H1 (cell line): ENCODE measurements around the gene BOLA3. TPM values are rescaled to one million over a fixed set of nuclear protein-coding genes. Genes with fewer than 3 reads are reported as not detected.
A peak's percentile ranks its signal among the peaks of the same experiment; 100 is the strongest.

Source experiments
- CTCF ChIA-PET: fragments of 300-600 bp; sonication (Branson Sonifier 250); formaldehyde crosslinking; loops from one replicate; lab custom pipeline; 2021; ENCODE audit not compliant: partially characterized antibody; lab: Charles Lee
- POLR2A ChIA-PET: fragments of 300-600 bp; sonication (Branson Sonifier 250); formaldehyde crosslinking; loops from one replicate; lab custom pipeline; 2021; ENCODE audit warnings: inconsistent platforms; ENCODE audit not compliant: partially characterized antibody; lab: Charles Lee
- DNase-seq, 2 experiments: peaks; one replicate each; pipeline versions ENCODE4 v3.0.0 to v3.0.0-alpha.2; 2010 to 2022; ENCODE audit warnings: low spot score in 2 of 2, low read depth in 1 of 2, mixed read lengths in 1 of 2
- FAIRE-seq: peaks from 2 replicates; lab custom pipeline; 2011; peaks lifted over from hg19 to GRCh38; lab: Jason Lieb, UNC
- H2AFZ ChIP-seq: 2 replicates; pipeline ENCODE4 v1.8.1; 2012; ENCODE audit warnings: low read length, inconsistent platforms
- H2AK5ac ChIP-seq: 2 replicates; pipeline ENCODE4 v1.6.1; 2013; ENCODE audit warnings: low read depth, low read length
- H2BK120ac ChIP-seq: replicated peaks from 2 replicates; pipeline ENCODE3; 2013; ENCODE audit warnings: low read depth, low read length, inconsistent platforms
- H2BK12ac ChIP-seq: 2 replicates; pipeline ENCODE4 v1.6.1; 2013; ENCODE audit warnings: low read depth, low read length
- H2BK15ac ChIP-seq: 2 replicates; pipeline ENCODE4 v1.6.1; 2013; ENCODE audit warnings: low read length
- H2BK20ac ChIP-seq: 2 replicates; pipeline ENCODE4 v1.6.1; 2013; ENCODE audit warnings: low read length
- H2BK5ac ChIP-seq: 2 replicates; pipeline ENCODE4 v1.6.1; 2013; ENCODE audit warnings: low read depth, low read length
- H3K14ac ChIP-seq: 2 replicates; pipeline ENCODE4 v1.6.1; 2013; ENCODE audit warnings: inconsistent platforms; ENCODE audit not compliant: insufficient read length
- H3K18ac ChIP-seq: 2 replicates; pipeline ENCODE4 v1.6.1; 2013; ENCODE audit warnings: low read length; ENCODE audit errors: extremely low read depth
- H3K23ac ChIP-seq: 2 replicates; pipeline ENCODE4 v1.6.1; 2013; ENCODE audit warnings: inconsistent platforms; ENCODE audit not compliant: insufficient read length
- H3K23me2 ChIP-seq: 2 replicates; pipeline ENCODE4 v1.6.1; 2013; ENCODE audit warnings: low read depth, low read length
- H3K27ac ChIP-seq: 2 replicates; pipeline ENCODE4 v1.6.1; 2011; ENCODE audit warnings: low read depth, low read length, inconsistent platforms
- H3K27me3 ChIP-seq, 4 experiments: replicated peaks in 1 of 4; 1 replicate in 1 of 4; 2 replicates in 3 of 4; pipeline versions ENCODE4 v1.6.1 to v1.8.1; 2011 to 2013; ENCODE audit warnings: low read length in 3 of 4, mild to moderate bottlenecking in 3 of 4, inconsistent platforms in 2 of 4, mixed read lengths in 2 of 4, moderate library complexity in 1 of 4; ENCODE audit not compliant: control insufficient read depth in 3 of 4, insufficient read depth in 3 of 4; ENCODE audit errors: extremely low read depth in 1 of 4
- H3K36me3 ChIP-seq, 4 experiments: 2 replicates each; pipeline versions ENCODE4 v1.6.1 to v1.8.1; 2011 to 2013; ENCODE audit warnings: mild to moderate bottlenecking in 4 of 4, low read length in 3 of 4, moderate library complexity in 2 of 4, control low read depth in 1 of 4, inconsistent platforms in 1 of 4; ENCODE audit not compliant: insufficient read depth in 4 of 4, control insufficient read depth in 2 of 4
- H3K4ac ChIP-seq: replicated peaks from 2 replicates; pipeline ENCODE3; 2013; ENCODE audit warnings: low read length, low read depth, mixed read lengths, inconsistent platforms; ENCODE audit not compliant: insufficient read length
- H3K4me1 ChIP-seq, 4 experiments: replicated peaks in 1 of 4; 1 replicate in 1 of 4; 2 replicates in 3 of 4; pipeline versions ENCODE4 v1.6.1 to v1.8.1; 2011 to 2013; ENCODE audit warnings: low read length in 3 of 4, inconsistent platforms in 2 of 4, mixed read lengths in 1 of 4; ENCODE audit not compliant: insufficient read depth in 4 of 4, control insufficient read depth in 3 of 4
- H3K4me2 ChIP-seq, 2 experiments: 2 replicates each; pipeline versions ENCODE4 v1.6.1 to v1.8.1; 2011 to 2013; ENCODE audit warnings: low read depth in 2 of 2, low read length in 2 of 2, control low read depth in 1 of 2, inconsistent platforms in 1 of 2, mild to moderate bottlenecking in 1 of 2; ENCODE audit not compliant: insufficient read depth in 1 of 2
- H3K4me3 ChIP-seq, 4 experiments: fragments of 200-600, 300-600 bp in 1 of 4; sonication (generic), shearing (Covaris generic), sonication (Bioruptor Twin) in 1 of 4; 2 replicates each; pipeline versions ENCODE4 v1.5.1 to v1.8.1; 2011 to 2016; ENCODE audit warnings: low read length in 4 of 4, low read depth in 3 of 4, control low read depth in 2 of 4, inconsistent platforms in 2 of 4, mild to moderate bottlenecking in 2 of 4, mixed read lengths in 1 of 4, moderate library complexity in 1 of 4; ENCODE audit not compliant: insufficient read depth in 2 of 4; ENCODE audit errors: extremely low read depth in 1 of 4
- H3K56ac ChIP-seq: replicated peaks from 2 replicates; pipeline ENCODE3; 2013; ENCODE audit warnings: low read depth, mild to moderate bottlenecking, mixed read lengths, low read length, inconsistent platforms; ENCODE audit not compliant: insufficient read length
- H3K79me1 ChIP-seq: 2 replicates; pipeline ENCODE4 v1.6.1; 2013; ENCODE audit warnings: low read depth, low read length, control low read depth
- H3K79me2 ChIP-seq, 2 experiments: 2 replicates each; pipeline versions ENCODE4 v1.6.1 to v1.8.1; 2012 to 2013; ENCODE audit warnings: low read length in 2 of 2, mild to moderate bottlenecking in 2 of 2, inconsistent platforms in 1 of 2; ENCODE audit not compliant: insufficient read depth in 2 of 2, control insufficient read depth in 1 of 2
- H3K9ac ChIP-seq, 4 experiments: replicated peaks in 1 of 4; 1 replicate in 1 of 4; 2 replicates in 3 of 4; pipeline versions ENCODE4 v1.6.1 to v1.8.1; 2011 to 2013; ENCODE audit warnings: low read depth in 3 of 4, low read length in 3 of 4, control low read depth in 2 of 4, mild to moderate bottlenecking in 2 of 4, moderate library complexity in 2 of 4, inconsistent platforms in 1 of 4; ENCODE audit errors: extremely low read depth in 1 of 4
- H3K9me3 ChIP-seq, 2 experiments: 2 replicates each; pipeline versions ENCODE4 v1.6.1 to v1.8.1; 2012 to 2013; ENCODE audit warnings: mild to moderate bottlenecking in 2 of 2, moderate library complexity in 2 of 2, control low read depth in 1 of 2, inconsistent platforms in 1 of 2, low read depth in 1 of 2, low read length in 1 of 2, mixed read lengths in 1 of 2; ENCODE audit not compliant: insufficient read depth in 2 of 2
- H4K20me1 ChIP-seq, 2 experiments: replicated peaks in 1 of 2; 2 replicates each; pipeline versions ENCODE3 to v1.8.1; 2011 to 2013; ENCODE audit warnings: inconsistent platforms in 2 of 2, low read length in 2 of 2, mild to moderate bottlenecking in 1 of 2; ENCODE audit not compliant: insufficient read depth in 2 of 2, control insufficient read depth in 1 of 2
- H4K5ac ChIP-seq: 2 replicates; pipeline ENCODE4 v1.6.1; 2013; ENCODE audit warnings: low read length, low read depth, mixed read lengths, inconsistent platforms; ENCODE audit not compliant: insufficient read length
- H4K8ac ChIP-seq: 2 replicates; pipeline ENCODE4 v1.8.0; 2013; ENCODE audit warnings: mild to moderate bottlenecking, moderate library complexity, low read length, inconsistent platforms; ENCODE audit not compliant: insufficient read depth; ENCODE audit errors: extremely low read depth
- H4K91ac ChIP-seq: replicated peaks from 2 replicates; pipeline ENCODE3; 2013; ENCODE audit warnings: low read length, mixed read lengths, inconsistent platforms; ENCODE audit not compliant: insufficient read length
- BACH1 ChIP-seq: IDR thresholded peaks from 2 replicates; pipeline ENCODE4 v1.6.1; 2012; ENCODE audit warnings: low read length, improper control_type of control experiment
- MAFK ChIP-seq: IDR thresholded peaks from 2 replicates; pipeline ENCODE4 v1.6.1; 2012; ENCODE audit warnings: low read depth, mild to moderate bottlenecking, improper control_type of control experiment, low read length
- NANOG ChIP-seq: IDR thresholded peaks from 2 replicates; pipeline ENCODE4 v1.6.1; 2011; ENCODE audit warnings: low read length, low read depth, mild to moderate bottlenecking, inconsistent platforms; ENCODE audit not compliant: insufficient read depth, poor library complexity, severe bottlenecking
- SP4 ChIP-seq: IDR thresholded peaks from 2 replicates; pipeline ENCODE4 v1.6.1; 2012; ENCODE audit warnings: low read length, inconsistent platforms
- TCF12 ChIP-seq: IDR thresholded peaks from 2 replicates; pipeline ENCODE4 v1.6.1; 2011; ENCODE audit warnings: low read depth, mild to moderate bottlenecking, low read length
- WGBS, 2 experiments: shearing (Covaris generic) in 1 of 2; methylation state at CpG; one replicate each; pipeline versions ENCODE4 v1.1.6 to v1.1.7; 2013 to 2015; ENCODE audit warnings: low lambda C conversion rate in 2 of 2, mixed read lengths in 2 of 2, inconsistent platforms in 1 of 2, low coverage in 1 of 2, missing lambda C conversion rate in 1 of 2; ENCODE audit not compliant: insufficient replicate concordance in 2 of 2, insufficient coverage in 1 of 2, insufficient read length in 1 of 2; ENCODE audit errors: extremely low coverage in 1 of 2, missing lambda C conversion rate in 1 of 2; 5-methylcytosine and 5-hydroxymethylcytosine counted together
- polyA plus RNA-seq, 7 experiments: library from polyadenylated mRNA; depleted of rRNA in 3 of 7; stranded (reverse) in 5 of 7; unstranded in 2 of 7; fragments of >200 nt in 5 of 7; fragments of 200-250 nt in 2 of 7; gene quantifications; 1 replicate in 5 of 7; 2 replicates in 1 of 7; 4 replicates in 1 of 7; pipeline versions ENCODE4 v1.2.1 to v1.2.3, GENCODE V29; 2011 to 2013; ENCODE audit warnings: missing spikeins in 2 of 7, mixed read lengths in 2 of 7
- total RNA-seq: library from RNA; stranded (reverse); fragmentation: NEBNext Ultra II Directional; extraction: Animal tissue kit (Norgen Biotek cat#: 25700); gene quantifications from 2 replicates; pipeline ENCODE4 v1.2.1, GENCODE V29; 2021

The BOLA3 gene
- total and polyA plus RNA-seq, 2 of the 8 experiments (the other 6 are each of a cell fraction or from before 2014, with no cell fraction given): 46.1 to 67.3 TPM

DNA sequence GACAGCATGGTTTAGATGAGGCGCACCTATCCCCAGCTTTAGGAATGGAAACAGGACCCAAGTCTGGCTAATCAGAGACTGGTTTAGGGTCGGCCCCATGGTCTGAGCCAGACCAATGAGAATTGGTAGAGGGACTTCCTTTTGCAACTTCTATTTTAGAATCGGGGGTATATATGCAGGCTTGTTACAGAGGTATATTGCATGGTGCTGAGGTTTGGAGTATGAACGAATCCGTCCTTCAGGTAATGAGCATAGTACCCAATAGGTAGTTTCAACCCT, 1.5 kb upstream of the BOLA3 start:
- H4K8ac ChIP-seq: no peak overlapping the region
- peaks cover 0 to 10% of the 10 kb centered on the region in 2 experiments; a peak in 2 of 4 replicates for H3K79me2 ChIP-seq
- CTCF ChIA-PET: interaction anchor here (1.3 to 7.3 kb wide), 9 partner anchors 11 to 326 kb away, joined by 3 to 48 read pairs (median 11); partner anchors contain the start of gene MTHFD2
- H4K91ac ChIP-seq: no peak overlapping the region
- H3K36me3 ChIP-seq: peaks cover 1 to 28% (median 3%) of the 10 kb centered on the region in 4 experiments; a peak in 5 of 8 replicates
- H4K20me1 ChIP-seq: peaks cover 0 to 5% of the 10 kb centered on the region in 2 experiments
- no peaks in the 10 kb centered on the region for H3K9me3 ChIP-seq
- no peak overlapping the region for H3K27ac ChIP-seq
- no peak overlapping the region for H2AFZ ChIP-seq
- H3K27me3 ChIP-seq: no peaks in the 10 kb centered on the region
- POLR2A ChIA-PET: interaction anchor here (0.6 to 68.3 kb wide), 13 partner anchors 10 to 428 kb away, joined by 3 to 2699 read pairs (median 5); partner anchors contain the start of genes MOB1A, MTHFD2, STAMBP and TET3
- FAIRE-seq: no peak
- H3K4me1 ChIP-seq: peaks cover 0 to 8% (median 2%) of the 10 kb centered on the region in 4 experiments; a peak in 4 of 7 replicates
- H2BK15ac ChIP-seq: no peak overlapping the region
- H3K4me3 ChIP-seq: peak overlapping the region in 2 of 4 experiments; percentile 74 to 93; a peak in 3 of 8 replicates
- H3K18ac ChIP-seq: no peak overlapping the region
- no peak overlapping the region for H2BK120ac ChIP-seq
- no peak overlapping the region for H2BK20ac ChIP-seq
- no peak overlapping the region for H2AK5ac ChIP-seq
- peaks cover 15% of the 10 kb centered on the region; the same call in 1 of the 2 replicates for H3K23me2 ChIP-seq
- no peak overlapping the region for H3K56ac ChIP-seq
- no peak overlapping the region for H2BK5ac ChIP-seq
- no peak for DNase-seq
- no peak overlapping the region for H4K5ac ChIP-seq
- H3K4me2 ChIP-seq: peak overlapping the region; percentile 85 to 89; a peak in 3 of 4 replicates
- no peak overlapping the region for H3K4ac ChIP-seq
- H3K14ac ChIP-seq: no peak overlapping the region
- no peak overlapping the region for H3K23ac ChIP-seq
- 85% methylated on average over 5 of the region's 5 CpGs; no CpG with 5 or more reads in 1 of the 2 experiments for WGBS, 2 experiments
- no peak overlapping the region for H2BK12ac ChIP-seq
- no peak overlapping the region for H3K9ac ChIP-seq
- H3K79me1 ChIP-seq: peaks cover 3% of the 10 kb centered on the region; the same call in 1 of the 2 replicates
- TF ChIP-seq TCF12 (no peak), SP4 (no peak), MAFK (no peak), BACH1 (no peak), NANOG (no peak)
